ENCODE data around the gene GINS3.

The GINS3 gene

DNA sequence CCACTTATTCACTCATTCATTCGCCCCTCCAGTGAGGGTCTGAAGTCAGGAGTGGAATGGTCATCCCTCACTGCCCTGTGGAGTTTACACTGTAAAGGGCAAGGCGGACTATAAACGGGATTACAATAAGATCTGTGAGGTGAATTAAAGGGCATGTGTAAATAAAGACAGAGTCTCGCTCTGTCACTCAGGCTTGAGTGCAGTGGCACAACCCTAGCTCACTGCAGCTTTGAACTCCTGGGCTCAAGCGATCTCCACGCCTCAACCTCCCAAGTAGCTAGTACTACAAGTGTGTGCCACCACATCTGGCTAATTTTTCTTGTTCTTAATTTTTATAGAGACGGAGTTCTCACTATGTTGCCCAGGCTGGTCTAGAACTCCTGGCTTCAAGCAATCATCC lies 25.8 kb downstream of the GINS3 start:
- H2AFZ ChIP-seq (ENCODE audit: low read depth, low read length) = no peak overlapping the region
- no peak overlapping the region for H3K4me2 ChIP-seq (ENCODE audit: insufficient read depth, low read length)
- no peak overlapping the region for H3K4me3 ChIP-seq (ENCODE audit: low read depth in 1 of 2, low read length in 2 of 2)
- TF ChIP-seq, protein P1, sequence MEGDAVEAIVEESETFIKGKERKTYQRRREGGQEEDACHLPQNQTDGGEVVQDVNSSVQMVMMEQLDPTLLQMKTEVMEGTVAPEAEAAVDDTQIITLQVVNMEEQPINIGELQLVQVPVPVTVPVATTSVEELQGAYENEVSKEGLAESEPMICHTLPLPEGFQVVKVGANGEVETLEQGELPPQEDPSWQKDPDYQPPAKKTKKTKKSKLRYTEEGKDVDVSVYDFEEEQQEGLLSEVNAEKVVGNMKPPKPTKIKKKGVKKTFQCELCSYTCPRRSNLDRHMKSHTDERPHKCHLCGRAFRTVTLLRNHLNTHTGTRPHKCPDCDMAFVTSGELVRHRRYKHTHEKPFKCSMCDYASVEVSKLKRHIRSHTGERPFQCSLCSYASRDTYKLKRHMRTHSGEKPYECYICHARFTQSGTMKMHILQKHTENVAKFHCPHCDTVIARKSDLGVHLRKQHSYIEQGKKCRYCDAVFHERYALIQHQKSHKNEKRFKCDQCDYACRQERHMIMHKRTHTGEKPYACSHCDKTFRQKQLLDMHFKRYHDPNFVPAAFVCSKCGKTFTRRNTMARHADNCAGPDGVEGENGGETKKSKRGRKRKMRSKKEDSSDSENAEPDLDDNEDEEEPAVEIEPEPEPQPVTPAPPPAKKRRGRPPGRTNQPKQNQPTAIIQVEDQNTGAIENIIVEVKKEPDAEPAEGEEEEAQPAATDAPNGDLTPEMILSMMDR (IDR thresholded peaks at IDR 0.05; ENCODE audit: borderline replicate concordance, extremely low read depth, low read length, poor library complexity, severe bottlenecking) = no peak
- no peak for TF ChIP-seq EZH2 (IDR thresholded peaks at IDR 0.05; ENCODE audit: borderline replicate concordance, low read depth, low read length, severe bottlenecking)
- H3K36me3 ChIP-seq (ENCODE audit: insufficient read depth, low read length) = no peaks in the 10 kb centered on the region
- no peak overlapping the region for H3K27ac ChIP-seq (ENCODE audit: low read length)
- H3K79me2 ChIP-seq (ENCODE audit: insufficient read depth, low read length) = no peaks in the 10 kb centered on the region
- peaks cover 32% of the 10 kb centered on the region for H3K4me1 ChIP-seq (ENCODE audit: insufficient read depth, low read length)
- H3K9ac ChIP-seq (ENCODE audit: low read depth, low read length) = no peak overlapping the region
- no peaks in the 10 kb centered on the region for H4K20me1 ChIP-seq (ENCODE audit: insufficient read depth, low read length)
- H3K27me3 ChIP-seq (ENCODE audit: insufficient read depth, low read length, poor library complexity) = no peaks in the 10 kb centered on the region
- no peaks in the 10 kb centered on the region for H3K9me3 ChIP-seq (ENCODE audit: insufficient read depth, low read length, severe bottlenecking)
- ATAC-seq (ENCODE audit: insufficient read depth, low read depth) (no peak), DNase-seq (no peak)

DNA sequence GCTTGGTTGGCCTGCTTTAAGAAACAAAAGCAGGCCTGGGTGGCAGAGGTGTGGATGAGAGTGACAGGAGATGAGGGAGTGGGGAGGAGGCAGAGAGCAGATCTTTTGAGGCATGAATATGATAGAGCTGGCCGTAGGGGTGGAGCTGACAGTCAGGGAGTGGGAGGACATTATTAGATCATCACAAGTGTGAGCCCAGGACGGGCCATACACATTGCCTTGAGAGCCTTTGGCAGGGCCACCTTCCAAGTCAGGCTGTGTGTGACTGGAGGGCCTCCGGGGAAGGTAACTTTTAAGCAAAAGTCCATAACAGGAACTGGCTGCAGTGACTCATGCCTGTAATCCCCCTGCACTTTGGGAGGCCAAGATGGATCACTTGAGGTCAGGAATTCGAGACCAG lies 26.3 kb downstream of the GINS3 start:
- H3K4me3 ChIP-seq (ENCODE audit: low read depth in 1 of 2, low read length in 2 of 2) = no peak overlapping the region
- no peak for TF ChIP-seq EZH2 (IDR thresholded peaks at IDR 0.05; ENCODE audit: borderline replicate concordance, low read depth, low read length, severe bottlenecking)
- TF ChIP-seq, protein P1 (IDR thresholded peaks at IDR 0.05; ENCODE audit: borderline replicate concordance, extremely low read depth, low read length, poor library complexity, severe bottlenecking) = no peak
- no peaks in the 10 kb centered on the region for H3K9me3 ChIP-seq (ENCODE audit: insufficient read depth, low read length, severe bottlenecking)
- ATAC-seq (ENCODE audit: insufficient read depth, low read depth) (no peak), DNase-seq (no peak)
- H3K27ac ChIP-seq (ENCODE audit: low read length) = no peak overlapping the region
- H3K36me3 ChIP-seq (ENCODE audit: insufficient read depth, low read length) = no peaks in the 10 kb centered on the region
- H3K79me2 ChIP-seq (ENCODE audit: insufficient read depth, low read length) = no peaks in the 10 kb centered on the region
- H4K20me1 ChIP-seq (ENCODE audit: insufficient read depth, low read length) = no peaks in the 10 kb centered on the region
- H3K27me3 ChIP-seq (ENCODE audit: insufficient read depth, low read length, poor library complexity) = no peaks in the 10 kb centered on the region
- H3K4me2 ChIP-seq (ENCODE audit: insufficient read depth, low read length) = no peak overlapping the region
- H2AFZ ChIP-seq (ENCODE audit: low read depth, low read length) = no peak overlapping the region
- no peak overlapping the region for H3K9ac ChIP-seq (ENCODE audit: low read depth, low read length)
- peaks cover 27% of the 10 kb centered on the region for H3K4me1 ChIP-seq (ENCODE audit: insufficient read depth, low read length)

DNA sequence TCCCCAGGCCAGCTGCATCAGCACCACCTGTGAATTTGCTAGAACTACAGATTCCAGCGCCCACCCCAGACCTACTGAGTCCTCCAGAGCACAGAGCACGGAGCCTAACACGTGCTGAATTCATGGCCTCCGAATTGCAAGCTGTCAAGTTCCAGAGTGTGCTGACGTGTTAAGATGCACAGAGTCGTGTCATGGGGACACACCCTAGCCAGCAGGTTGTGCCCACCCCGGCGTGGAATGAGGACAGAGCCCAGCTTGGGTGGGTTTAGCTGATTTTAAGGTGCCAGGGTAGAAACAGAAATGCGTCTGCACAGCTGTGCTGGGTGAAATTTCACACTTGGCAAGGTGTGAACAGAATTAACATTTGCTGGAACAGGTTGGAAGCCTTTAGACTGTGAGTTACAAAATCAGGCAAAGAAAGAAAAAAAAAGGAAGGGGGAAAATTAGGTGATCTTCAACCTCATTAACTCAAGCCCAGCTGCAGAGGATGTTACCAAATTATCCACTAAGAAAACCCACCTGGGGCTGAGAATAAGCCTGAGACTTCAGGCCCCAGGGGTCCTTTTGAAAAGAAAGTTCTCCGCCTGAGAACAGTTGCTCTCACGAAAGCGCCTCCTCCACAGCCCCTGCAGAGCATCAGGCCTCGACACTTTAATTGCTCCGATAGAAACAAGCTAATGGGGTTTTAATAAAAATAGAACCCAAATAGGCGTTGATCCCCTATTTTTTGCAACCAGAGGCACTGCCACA lies 27.1 kb downstream of the GINS3 start:
- Histone ChIP-seq H3K79me2 (ENCODE audit: insufficient read depth, low read length) (no peaks in the 10 kb centered on the region), H4K20me1 (ENCODE audit: insufficient read depth, low read length) (no peaks in the 10 kb centered on the region), H3K36me3 (ENCODE audit: insufficient read depth, low read length) (no peaks in the 10 kb centered on the region), H3K4me2 (ENCODE audit: insufficient read depth, low read length) (no peak overlapping the region), H3K9ac (ENCODE audit: low read depth, low read length) (no peak overlapping the region), H3K27ac (ENCODE audit: low read length) (peak overlapping the region; percentile 44; the same call in 1 of the 2 replicates), H3K27me3 (ENCODE audit: insufficient read depth, low read length, poor library complexity) (no peaks in the 10 kb centered on the region), H3K9me3 (ENCODE audit: insufficient read depth, low read length, severe bottlenecking) (no peaks in the 10 kb centered on the region), H3K4me3 (ENCODE audit: low read depth in 1 of 2, low read length in 2 of 2) (no peak overlapping the region), H2AFZ (ENCODE audit: low read depth, low read length) (no peak overlapping the region), H3K4me1 (ENCODE audit: insufficient read depth, low read length) (peaks cover 21% of the 10 kb centered on the region)
- peak; percentile 47 for DNase-seq
- no peak for TF ChIP-seq EZH2 (IDR thresholded peaks at IDR 0.05; ENCODE audit: borderline replicate concordance, low read depth, low read length, severe bottlenecking)
- TF ChIP-seq, protein P1 (IDR thresholded peaks at IDR 0.05; ENCODE audit: borderline replicate concordance, extremely low read depth, low read length, poor library complexity, severe bottlenecking) = no peak
- peak; percentile 78 for ATAC-seq (ENCODE audit: insufficient read depth, low read depth)
